PC-3 (cell line): ENCODE measurements around the gene JSRP1.

Experiments
- CTCF ChIP-seq: fragments of 300-600 bp; sonication (generic); conservative IDR thresholded peaks from 2 replicates; pipeline ENCODE4 v1.5.1; 2017; ENCODE audit warnings: antibody characterized with exemption, low read depth, mild to moderate bottlenecking, low read length
- EZH2 ChIP-seq: fragments of 300-600 bp; sonication (generic); IDR thresholded peaks from one replicate; pipeline ENCODE4 v1.6.1; 2017; ENCODE audit warnings: antibody characterized with exemption, mild to moderate bottlenecking, low read length; ENCODE audit not compliant: unreplicated experiment
- EZH2phosphoT487 ChIP-seq: fragments of 300-600 bp; sonication (generic); IDR thresholded peaks from 2 replicates; pipeline ENCODE4 v1.6.1; 2018; ENCODE audit warnings: mild to moderate bottlenecking, antibody characterized with exemption, low read length, borderline replicate concordance

GRCh38 chr19:2282062-2282861 lies 26.0 kb upstream of the JSRP1 start, which contains the start of gene PEAK3:
- TF ChIP-seq EZH2phosphoT487 (no peak), EZH2 (no peak), CTCF (no peak)
